ENCODE results near the gene VPS26A.

DNA sequence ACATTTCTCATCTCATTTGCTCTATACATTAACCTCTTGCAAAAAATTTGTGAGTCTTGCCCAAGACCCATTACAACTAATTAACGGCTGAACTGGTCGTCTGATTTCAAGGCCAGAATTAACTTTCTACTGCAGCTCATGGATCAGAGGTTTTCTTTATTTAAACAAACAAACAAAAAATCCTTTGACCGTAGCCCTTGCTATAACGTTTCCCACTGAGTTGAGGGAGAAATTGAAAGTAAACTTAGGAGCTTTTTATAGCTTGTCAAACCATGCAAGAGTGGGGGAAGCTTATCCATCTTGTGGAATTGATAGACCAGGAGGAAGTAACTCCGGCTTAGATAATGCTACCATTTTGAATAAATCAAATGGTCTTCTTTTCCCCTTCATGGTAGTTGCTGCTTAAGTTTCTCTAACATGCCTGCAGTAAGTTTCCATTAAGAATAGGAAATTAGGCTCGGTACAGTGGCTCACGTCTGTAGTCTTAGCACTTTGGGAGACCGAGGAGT lies 32.8 kb upstream of the VPS26A start:
- TF ChIP-seq POLR2A (IDR thresholded peaks at IDR 0.05; ENCODE audit: low read length) (no peak), GATA1 (IDR thresholded peaks at IDR 0.05; ENCODE audit: low read depth, low read length) (no peak)
